A673 (cell line): ENCODE measurements around the gene TEX51. TPM values are rescaled to one million over a fixed set of nuclear protein-coding genes. Genes with fewer than 3 reads are reported as not detected.

Experiments used
- BruUV-seq: library from RNA; stranded (reverse); fragments of 400-500 nt; replicated peaks from 2 replicates; lab custom pipeline; 2021; lab: Mats Ljungman, UMichigan
- CTCF ChIA-PET: fragments of 300-600 bp; sonication (Branson Sonifier 250); formaldehyde crosslinking; loops from one replicate; lab custom pipeline; 2022; ENCODE audit warnings: antibody characterized with exemption; lab: Charles Lee
- POLR2A ChIA-PET: fragments of 300-600 bp; sonication (Branson Sonifier 250); formaldehyde crosslinking; loops from one replicate; lab custom pipeline; 2022; ENCODE audit warnings: antibody characterized with exemption; ENCODE audit not compliant: low non-redundant PET; lab: Charles Lee
- DNase-seq: peaks from one replicate; pipeline ENCODE4 v3.0.0-alpha.2; 2015; ENCODE audit warnings: low spot score
- H3K27ac ChIP-seq: fragments of 200-600 bp; sonication (generic); 2 replicates; pipeline ENCODE4 v1.5.1; 2016; ENCODE audit warnings: mixed run types, low read depth, mild to moderate bottlenecking, mixed read lengths, antibody characterized with exemption, low read length; ENCODE audit not compliant: poor library complexity, severe bottlenecking
- H3K27me3 ChIP-seq: fragments of 200-600 bp; sonication (generic); replicated peaks from 2 replicates; pipeline ENCODE4 v1.6.1; 2017; ENCODE audit warnings: mixed run types, low read depth, mild to moderate bottlenecking, mixed read lengths, antibody characterized with exemption, low read length; ENCODE audit not compliant: insufficient read depth, poor library complexity
- H3K36me3 ChIP-seq: fragments of 200-600 bp; sonication (generic); 2 replicates; pipeline ENCODE4 v1.6.1; 2016; ENCODE audit warnings: mixed run types, mild to moderate bottlenecking, mixed read lengths, antibody characterized with exemption, low read length; ENCODE audit not compliant: insufficient read depth, poor library complexity, severe bottlenecking
- H3K4me1 ChIP-seq: fragments of 200-600 bp; sonication (generic); 2 replicates; pipeline ENCODE4 v1.6.1; 2017; ENCODE audit warnings: mixed run types, mild to moderate bottlenecking, mixed read lengths, antibody characterized with exemption, low read length; ENCODE audit not compliant: insufficient read depth, poor library complexity, severe bottlenecking
- H3K4me3 ChIP-seq: fragments of 200-600 bp; sonication (generic); 2 replicates; pipeline ENCODE4 v1.5.1; 2016; ENCODE audit warnings: low read depth, mixed run types, mild to moderate bottlenecking, mixed read lengths, low read length; ENCODE audit not compliant: poor library complexity, severe bottlenecking
- H3K9me3 ChIP-seq: fragments of 200-600 bp; sonication (generic); 2 replicates; pipeline ENCODE4 v1.6.1; 2016; ENCODE audit warnings: mixed run types, low read depth, mild to moderate bottlenecking, mixed read lengths, antibody characterized with exemption, low read length; ENCODE audit not compliant: poor library complexity, severe bottlenecking
- EZH2 ChIP-seq: fragments of 200-600 bp; sonication (generic); IDR thresholded peaks from 2 replicates; pipeline ENCODE4 v1.6.1; 2017; ENCODE audit warnings: borderline replicate concordance, low read depth, mild to moderate bottlenecking, mixed read lengths, antibody characterized with exemption, low read length; ENCODE audit not compliant: poor library complexity, severe bottlenecking
- intact Hi-C: fragments of 100-400 bp; cut with micrococcal nuclease; formaldehyde crosslinking; loops from one replicate; pipeline ENCODE4 v1.10.0; 2022; ENCODE audit not compliant: unreplicated experiment
- total RNA-seq: library from RNA; stranded (reverse); gene quantifications from 2 replicates; pipeline ENCODE4 v1.2.3, GENCODE V29; 2021
- TF ChIP-seq, protein P1 (sequence below): fragments of 300-800, 200-600 bp; sonication (generic); conservative IDR thresholded peaks from 2 replicates; pipeline ENCODE4 v1.5.1; 2017; ENCODE audit warnings: low read depth, mild to moderate bottlenecking, antibody characterized with exemption, low read length, moderate library complexity, mixed read lengths

The TEX51 gene
- total RNA-seq, 1 experiment from 2014 or later = not detected

DNA sequence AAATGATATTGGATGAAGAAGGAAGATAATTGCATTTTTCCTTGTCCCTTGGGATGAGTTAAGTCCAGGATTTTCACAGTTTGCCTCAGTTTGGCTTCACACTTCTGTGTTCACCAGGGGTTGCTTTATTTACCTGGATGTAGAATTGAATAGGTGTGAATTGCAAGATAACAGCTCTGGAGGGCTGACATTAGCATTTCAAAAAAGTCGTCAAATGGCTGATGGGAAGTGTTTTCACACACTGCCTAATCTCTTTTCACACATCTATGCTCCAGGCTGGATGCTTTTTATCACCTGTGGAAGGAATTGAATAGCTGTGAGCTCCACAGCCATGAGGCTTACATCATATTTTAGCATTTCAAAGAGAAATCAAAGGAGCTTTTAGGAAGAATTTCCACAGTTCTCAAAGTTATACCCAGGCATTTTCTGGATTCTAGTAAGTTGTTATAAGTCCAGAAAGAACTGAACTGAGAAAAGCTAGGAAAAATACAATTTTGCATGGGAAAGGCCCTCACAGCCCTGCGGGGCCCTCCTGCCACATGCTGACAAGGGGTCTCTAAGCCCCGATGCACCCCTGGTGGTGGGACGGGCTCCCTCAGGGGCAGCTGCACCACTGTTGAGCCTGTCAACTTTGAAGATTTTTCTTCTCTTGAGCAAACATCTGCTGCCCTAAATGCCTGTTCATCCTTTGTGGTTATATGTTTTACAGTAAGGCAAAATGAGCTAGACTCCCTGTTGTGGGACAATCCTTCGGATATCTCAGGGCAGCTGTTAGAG is 43.9 kb downstream of the TEX51 start:
- CTCF ChIA-PET = interaction anchor here (0.5 kb wide), 1 partner anchor 65 kb away, joined by 3 read pairs; no protein-coding TSS in a partner anchor
- no TSS peak for BruUV-seq

GRCh38 chr2:126943612-126944348 is 45.1 kb downstream of the TEX51 start:
- intact Hi-C loops = no loop called here
- BruUV-seq = no TSS peak
- peaks cover 9% of the 10 kb centered on the region for H3K9me3 ChIP-seq
- DNase-seq = no peak
- no peaks in the 10 kb centered on the region for H3K4me1 ChIP-seq
- H3K4me3 ChIP-seq = no peak overlapping the region
- CTCF ChIA-PET = no interaction called here
- H3K27me3 ChIP-seq = peaks cover 28% of the 10 kb centered on the region
- TF ChIP-seq, protein P1, sequence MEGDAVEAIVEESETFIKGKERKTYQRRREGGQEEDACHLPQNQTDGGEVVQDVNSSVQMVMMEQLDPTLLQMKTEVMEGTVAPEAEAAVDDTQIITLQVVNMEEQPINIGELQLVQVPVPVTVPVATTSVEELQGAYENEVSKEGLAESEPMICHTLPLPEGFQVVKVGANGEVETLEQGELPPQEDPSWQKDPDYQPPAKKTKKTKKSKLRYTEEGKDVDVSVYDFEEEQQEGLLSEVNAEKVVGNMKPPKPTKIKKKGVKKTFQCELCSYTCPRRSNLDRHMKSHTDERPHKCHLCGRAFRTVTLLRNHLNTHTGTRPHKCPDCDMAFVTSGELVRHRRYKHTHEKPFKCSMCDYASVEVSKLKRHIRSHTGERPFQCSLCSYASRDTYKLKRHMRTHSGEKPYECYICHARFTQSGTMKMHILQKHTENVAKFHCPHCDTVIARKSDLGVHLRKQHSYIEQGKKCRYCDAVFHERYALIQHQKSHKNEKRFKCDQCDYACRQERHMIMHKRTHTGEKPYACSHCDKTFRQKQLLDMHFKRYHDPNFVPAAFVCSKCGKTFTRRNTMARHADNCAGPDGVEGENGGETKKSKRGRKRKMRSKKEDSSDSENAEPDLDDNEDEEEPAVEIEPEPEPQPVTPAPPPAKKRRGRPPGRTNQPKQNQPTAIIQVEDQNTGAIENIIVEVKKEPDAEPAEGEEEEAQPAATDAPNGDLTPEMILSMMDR = no peak
- H3K27ac ChIP-seq = no peak overlapping the region
- POLR2A ChIA-PET = no interaction called here
- no peaks in the 10 kb centered on the region for H3K36me3 ChIP-seq

More for the DNA sequence above, 43.9 kb downstream of the TEX51 start:
- H3K9me3 ChIP-seq = peaks cover 9% of the 10 kb centered on the region
- H3K27me3 ChIP-seq = peaks cover 38% of the 10 kb centered on the region
- no peak for DNase-seq
- H3K36me3 ChIP-seq = no peaks in the 10 kb centered on the region
- TF ChIP-seq, protein P1 = no peak
- TF ChIP-seq EZH2 = no peak
- no peak overlapping the region for H3K4me3 ChIP-seq
- POLR2A ChIA-PET = no interaction called here
- H3K4me1 ChIP-seq = no peaks in the 10 kb centered on the region
- intact Hi-C loops = no loop called here
- H3K27ac ChIP-seq = no peak overlapping the region

DNA sequence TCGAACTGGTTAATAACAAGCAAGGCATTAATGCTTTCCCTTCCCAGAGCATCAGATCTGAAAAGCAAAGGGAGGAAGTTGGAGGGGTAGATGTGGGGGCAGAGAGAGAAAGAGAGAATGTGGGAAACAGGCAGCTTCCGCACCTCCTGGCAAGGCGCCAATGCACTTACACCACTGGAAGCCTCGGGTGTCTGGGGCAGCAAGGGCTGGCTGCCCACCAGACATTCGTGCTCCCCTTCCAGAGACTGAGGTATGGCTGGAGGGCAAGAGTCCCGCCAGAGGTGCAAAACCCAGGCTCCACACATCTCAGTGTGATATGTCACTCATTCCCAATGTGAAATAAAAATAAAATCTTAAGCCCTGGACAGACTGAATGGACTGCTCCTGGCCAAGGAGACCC is 46.4 kb downstream of the TEX51 start:
- DNase-seq = no peak
- ChIA-PET POLR2A (no interaction called here), CTCF (no interaction called here)
- TF ChIP-seq, protein P1 = no peak
- TF ChIP-seq EZH2 = no peak
- Histone ChIP-seq H3K4me1 (no peaks in the 10 kb centered on the region), H3K9me3 (peaks cover 9% of the 10 kb centered on the region), H3K27me3 (peaks cover 22% of the 10 kb centered on the region), H3K27ac (no peak overlapping the region), H3K4me3 (no peak overlapping the region), H3K36me3 (no peaks in the 10 kb centered on the region)
- intact Hi-C loops = no loop called here
- BruUV-seq = no TSS peak
